Mammary epithelial cell (primary cell): ENCODE measurements around the gene TRIM25.

Experiments used
- EZH2 ChIP-seq: IDR thresholded peaks from 2 replicates; pipeline ENCODE4 v1.6.1; 2012; ENCODE audit warnings: low read length, inconsistent platforms, borderline replicate concordance
- TF ChIP-seq, protein P1 (sequence below), 2 donors: IDR thresholded peaks in 1 of 2; conservative IDR thresholded peaks in 1 of 2; 2 replicates each; pipeline ENCODE4 v1.5.1; 2011 to 2012; ENCODE audit warnings: inconsistent platforms in 2 of 2, low read length in 2 of 2, mild to moderate bottlenecking in 2 of 2, control low read depth in 1 of 2, low read depth in 1 of 2; ENCODE audit not compliant: insufficient read depth in 1 of 2; ENCODE audit errors: extremely low read depth in 1 of 2

DNA sequence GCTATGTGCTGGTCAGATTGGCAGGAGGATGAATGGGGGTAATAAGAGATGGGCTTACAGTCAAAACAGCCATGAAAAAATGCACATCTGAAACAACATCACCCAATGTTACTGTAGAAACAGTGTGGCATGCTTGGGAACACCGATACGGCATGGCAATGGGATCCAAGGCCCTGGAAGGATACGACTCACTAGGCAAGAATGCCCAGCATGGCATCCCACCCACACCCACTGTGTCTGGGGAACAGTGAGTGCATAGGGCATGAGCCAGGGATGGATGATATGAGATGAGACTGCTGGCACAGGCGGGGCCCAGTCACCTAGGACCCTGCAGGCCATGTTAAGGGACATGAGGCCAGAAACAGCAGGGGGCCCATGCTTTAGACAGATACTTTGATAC is 11.5 kb downstream of the TRIM25 start:
- TF ChIP-seq, protein P1, sequence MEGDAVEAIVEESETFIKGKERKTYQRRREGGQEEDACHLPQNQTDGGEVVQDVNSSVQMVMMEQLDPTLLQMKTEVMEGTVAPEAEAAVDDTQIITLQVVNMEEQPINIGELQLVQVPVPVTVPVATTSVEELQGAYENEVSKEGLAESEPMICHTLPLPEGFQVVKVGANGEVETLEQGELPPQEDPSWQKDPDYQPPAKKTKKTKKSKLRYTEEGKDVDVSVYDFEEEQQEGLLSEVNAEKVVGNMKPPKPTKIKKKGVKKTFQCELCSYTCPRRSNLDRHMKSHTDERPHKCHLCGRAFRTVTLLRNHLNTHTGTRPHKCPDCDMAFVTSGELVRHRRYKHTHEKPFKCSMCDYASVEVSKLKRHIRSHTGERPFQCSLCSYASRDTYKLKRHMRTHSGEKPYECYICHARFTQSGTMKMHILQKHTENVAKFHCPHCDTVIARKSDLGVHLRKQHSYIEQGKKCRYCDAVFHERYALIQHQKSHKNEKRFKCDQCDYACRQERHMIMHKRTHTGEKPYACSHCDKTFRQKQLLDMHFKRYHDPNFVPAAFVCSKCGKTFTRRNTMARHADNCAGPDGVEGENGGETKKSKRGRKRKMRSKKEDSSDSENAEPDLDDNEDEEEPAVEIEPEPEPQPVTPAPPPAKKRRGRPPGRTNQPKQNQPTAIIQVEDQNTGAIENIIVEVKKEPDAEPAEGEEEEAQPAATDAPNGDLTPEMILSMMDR (conservative IDR thresholded peaks at IDR 0.05 in 1 of 2, IDR thresholded peaks at IDR 0.05 in 1 of 2; ENCODE audit: extremely low read depth in 1 of 2, insufficient read depth in 1 of 2, low read depth in 1 of 2, low read length in 2 of 2), result no peak
- TF ChIP-seq EZH2, result no peak
